CD4-positive, alpha-beta T cell treated with Interleukin-12 subunit alpha and Interleukin-12 subunit beta, for 1 hour (primary cell): Measurements from ENCODE around the gene RBPJ.
A peak's percentile ranks its signal among the peaks of the same experiment; 100 is the strongest.
"Not testable (repeated sequence)": the region's sequence is repeated elsewhere in the genome, so short reads cannot be mapped to it uniquely, and the experiment has no call there.

Source experiments
- DNase-seq: peaks from one replicate; pipeline ENCODE4 v3.0.0-alpha.2; 2020

The RBPJ gene

GRCh38 chr4:26343038-26343398, 22.2 kb downstream of the RBPJ start:
- DNase-seq = no peak

GRCh38 chr4:26344901-26345564, 24.2 kb downstream of the RBPJ start:
- no peak for DNase-seq

- no peak for DNase-seq
Observed at GRCh38 chr4:26345565-26345938, 24.7 kb downstream of the RBPJ start.

GRCh38 chr4:26346203-26346620, 25.4 kb downstream of the RBPJ start:
- peak; percentile 40 for DNase-seq

- DNase-seq = no peak
Observed at GRCh38 chr4:26349496-26349895, 28.7 kb downstream of the RBPJ start.

- no peak for DNase-seq
Observed at GRCh38 chr4:26351685-26352084, 30.9 kb downstream of the RBPJ start.

- no peak for DNase-seq
Observed at GRCh38 chr4:26354491-26354890, 33.7 kb downstream of the RBPJ start.

- DNase-seq = no peak
Observed at GRCh38 chr4:26355392-26356052, 34.7 kb downstream of the RBPJ start.

- no peak for DNase-seq
Observed at GRCh38 chr4:26356081-26356501, 35.3 kb downstream of the RBPJ start.

GRCh38 chr4:26359521-26359920, 38.7 kb downstream of the RBPJ start:
- not testable (repeated sequence) for DNase-seq

- DNase-seq = no peak
Observed at GRCh38 chr4:26360273-26360672, 39.5 kb downstream of the RBPJ start.

GRCh38 chr4:26360864-26361263, 40.0 kb downstream of the RBPJ start:
- no peak for DNase-seq

- no peak for DNase-seq
Observed at GRCh38 chr4:26361297-26361696, 40.5 kb downstream of the RBPJ start.

- DNase-seq = no peak
Observed at GRCh38 chr4:26362745-26363439, 42.1 kb downstream of the RBPJ start.

- no peak for DNase-seq
Observed at GRCh38 chr4:26365537-26366150, 44.8 kb downstream of the RBPJ start.

GRCh38 chr4:26367811-26368210, 47.0 kb downstream of the RBPJ start:
- DNase-seq = no peak

- DNase-seq = no peak
Observed at GRCh38 chr4:26368685-26369084, 47.9 kb downstream of the RBPJ start.

- no peak for DNase-seq
Observed at GRCh38 chr4:26369132-26369531, 48.3 kb downstream of the RBPJ start.

- DNase-seq = no peak
Observed at GRCh38 chr4:26369581-26369980, 48.8 kb downstream of the RBPJ start.

- DNase-seq = no peak
Observed at GRCh38 chr4:26372076-26372475, 51.3 kb downstream of the RBPJ start.

GRCh38 chr4:26372525-26373172, 51.8 kb downstream of the RBPJ start:
- DNase-seq = peak; percentile 76

GRCh38 chr4:26375551-26375950, 54.7 kb downstream of the RBPJ start:
- DNase-seq = no peak
